Parathyroid adenoma (tissue), 2 donors: ENCODE measurements around the gene IRX1.

ENCODE experiments used
- H2AFZ ChIP-seq: fragments of 300-600 bp; sonication (generic); one replicate; pipeline ENCODE4 v1.7.0; 2017; ENCODE audit warnings: antibody characterized with exemption, mild to moderate bottlenecking
- H3K27ac ChIP-seq: fragments of 300-600 bp; sonication (generic); one replicate; pipeline ENCODE4 v1.7.0; 2017
- H3K27me3 ChIP-seq: fragments of 300-600 bp; sonication (generic); one replicate; pipeline ENCODE4 v1.7.0; 2017; ENCODE audit warnings: low read length; ENCODE audit not compliant: control insufficient read depth, insufficient read depth
- H3K36me3 ChIP-seq: fragments of 300-600 bp; sonication (generic); one replicate; pipeline ENCODE4 v1.7.0; 2017; ENCODE audit warnings: low read length; ENCODE audit not compliant: control insufficient read depth, insufficient read depth
- H3K4me1 ChIP-seq: fragments of 300-600 bp; sonication (generic); one replicate; pipeline ENCODE4 v1.7.0; 2017; ENCODE audit warnings: control low read depth
- H3K4me2 ChIP-seq: fragments of 300-600 bp; sonication (generic); one replicate; pipeline ENCODE4 v1.7.0; 2017; ENCODE audit warnings: low read length
- H3K4me3 ChIP-seq: fragments of 300-600 bp; sonication (generic); one replicate; pipeline ENCODE4 v1.7.0; 2017; ENCODE audit warnings: low read depth, low read length
- H3K79me2 ChIP-seq: fragments of 300-600 bp; sonication (generic); one replicate; pipeline ENCODE4 v1.7.0; 2017; ENCODE audit warnings: control low read depth
- H3K9ac ChIP-seq: fragments of 300-600 bp; sonication (generic); one replicate; pipeline ENCODE4 v1.7.0; 2017; ENCODE audit warnings: mild to moderate bottlenecking
- H3K9me3 ChIP-seq: fragments of 300-600 bp; sonication (generic); one replicate; pipeline ENCODE4 v1.7.0; 2017; ENCODE audit warnings: low read length; ENCODE audit not compliant: control insufficient read depth
- TF ChIP-seq, protein P1 (sequence below): fragments of 300-600 bp; sonication (generic); IDR thresholded peaks from one replicate; pipeline ENCODE4 v1.7.0; 2017; ENCODE audit warnings: antibody characterized with exemption, mild to moderate bottlenecking
- donor health status: primary hyperparathyroidism.

Gene IRX1

DNA sequence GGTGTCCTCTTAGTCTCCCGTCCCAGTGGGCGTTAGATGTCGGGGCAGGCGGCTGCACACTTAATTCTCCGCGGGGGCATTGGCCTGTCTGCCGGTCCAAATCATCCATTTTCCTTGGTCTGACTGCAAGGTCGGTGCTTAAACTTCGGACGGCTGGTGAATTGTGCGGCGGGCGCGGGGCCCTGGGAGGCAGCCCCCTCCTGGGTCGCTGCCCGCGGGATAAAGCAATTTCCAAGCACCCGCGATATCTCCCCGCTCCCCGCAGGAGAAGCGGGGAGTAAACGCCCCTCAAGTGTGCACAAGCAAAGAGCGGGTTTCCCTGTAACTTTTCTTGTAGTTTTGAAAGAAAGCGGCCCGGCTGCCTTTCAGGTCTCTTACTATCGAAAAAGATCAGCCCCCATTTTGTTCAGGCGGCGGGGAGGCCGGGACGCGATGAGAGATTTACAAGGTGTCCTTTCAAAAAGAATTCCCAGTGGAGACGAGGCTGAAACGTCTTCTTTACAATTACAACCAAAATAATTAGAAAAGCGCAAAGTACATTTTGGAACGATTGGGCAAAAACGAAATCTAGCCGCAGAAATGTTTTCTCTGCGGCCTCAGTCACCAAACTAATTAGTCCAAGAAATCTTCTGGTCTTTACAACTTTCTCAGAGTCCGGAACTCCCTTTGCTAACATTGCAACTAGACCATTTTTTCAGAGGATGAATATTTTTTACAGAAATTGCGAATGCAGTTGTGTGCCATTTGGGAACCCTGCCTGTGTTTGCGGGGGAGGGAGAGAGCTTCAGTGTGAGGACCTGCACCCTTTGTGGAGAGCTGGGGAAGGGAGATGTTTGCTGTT is 1.8 kb downstream of the IRX1 start:
- H3K9ac ChIP-seq: no peak overlapping the region
- no peak overlapping the region for H3K4me2 ChIP-seq
- no peaks in the 10 kb centered on the region for H3K27me3 ChIP-seq
- no peaks in the 10 kb centered on the region for H3K9me3 ChIP-seq
- no peak overlapping the region for H3K27ac ChIP-seq
- no peak overlapping the region for H2AFZ ChIP-seq
- no peak overlapping the region for H3K4me3 ChIP-seq
- TF ChIP-seq, protein P1, sequence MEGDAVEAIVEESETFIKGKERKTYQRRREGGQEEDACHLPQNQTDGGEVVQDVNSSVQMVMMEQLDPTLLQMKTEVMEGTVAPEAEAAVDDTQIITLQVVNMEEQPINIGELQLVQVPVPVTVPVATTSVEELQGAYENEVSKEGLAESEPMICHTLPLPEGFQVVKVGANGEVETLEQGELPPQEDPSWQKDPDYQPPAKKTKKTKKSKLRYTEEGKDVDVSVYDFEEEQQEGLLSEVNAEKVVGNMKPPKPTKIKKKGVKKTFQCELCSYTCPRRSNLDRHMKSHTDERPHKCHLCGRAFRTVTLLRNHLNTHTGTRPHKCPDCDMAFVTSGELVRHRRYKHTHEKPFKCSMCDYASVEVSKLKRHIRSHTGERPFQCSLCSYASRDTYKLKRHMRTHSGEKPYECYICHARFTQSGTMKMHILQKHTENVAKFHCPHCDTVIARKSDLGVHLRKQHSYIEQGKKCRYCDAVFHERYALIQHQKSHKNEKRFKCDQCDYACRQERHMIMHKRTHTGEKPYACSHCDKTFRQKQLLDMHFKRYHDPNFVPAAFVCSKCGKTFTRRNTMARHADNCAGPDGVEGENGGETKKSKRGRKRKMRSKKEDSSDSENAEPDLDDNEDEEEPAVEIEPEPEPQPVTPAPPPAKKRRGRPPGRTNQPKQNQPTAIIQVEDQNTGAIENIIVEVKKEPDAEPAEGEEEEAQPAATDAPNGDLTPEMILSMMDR: no peak
- H3K79me2 ChIP-seq: no peaks in the 10 kb centered on the region
- H3K36me3 ChIP-seq: no peaks in the 10 kb centered on the region
- H3K4me1 ChIP-seq: no peaks in the 10 kb centered on the region

DNA sequence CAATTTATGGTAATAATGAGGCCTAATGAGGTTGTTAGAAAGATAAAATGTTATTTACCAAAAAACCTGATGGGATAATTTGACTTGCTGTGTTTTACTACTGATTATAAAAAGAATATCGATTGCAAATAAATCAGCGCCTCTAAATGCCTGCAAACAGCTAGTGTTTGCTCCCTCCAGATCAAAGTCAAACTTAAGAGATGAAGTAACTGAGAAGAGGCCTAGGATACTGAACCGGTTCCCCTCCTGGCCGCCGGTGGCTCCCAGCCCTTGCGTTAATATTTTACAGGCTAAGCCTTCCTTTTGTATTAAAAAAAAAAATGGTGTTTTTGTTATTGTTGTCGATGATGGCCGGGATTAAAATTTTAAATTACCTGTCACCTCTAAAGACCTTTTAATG is 2.6 kb downstream of the IRX1 start:
- no peaks in the 10 kb centered on the region for H3K27me3 ChIP-seq

DNA sequence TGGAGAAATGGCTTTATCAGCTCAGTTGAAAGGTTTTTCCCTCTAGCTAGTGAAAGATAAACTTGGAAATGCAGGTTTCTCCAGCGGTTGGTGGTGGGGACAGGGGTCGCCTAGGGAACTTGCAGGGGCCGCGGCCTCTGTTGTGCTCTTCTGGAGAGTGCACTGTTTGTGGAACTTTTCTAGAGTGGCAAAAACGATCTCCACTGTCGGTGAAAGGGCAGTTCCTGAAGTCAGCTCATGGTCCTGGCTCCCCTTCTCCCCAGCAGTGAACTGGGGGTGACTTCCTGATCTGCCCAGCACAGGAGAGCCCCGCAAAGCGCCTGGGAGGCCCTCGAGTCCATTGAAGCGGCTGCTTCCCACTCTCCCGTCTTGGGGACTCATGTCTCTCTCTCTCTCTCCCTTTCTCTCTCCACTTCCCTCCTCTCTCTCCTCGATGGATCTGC is 3.2 kb downstream of the IRX1 start:
- TF ChIP-seq, protein P1: no peak
- Histone ChIP-seq H3K9me3 (no peaks in the 10 kb centered on the region), H3K4me1 (no peaks in the 10 kb centered on the region), H3K79me2 (no peaks in the 10 kb centered on the region), H3K9ac (no peak overlapping the region), H3K4me3 (no peak overlapping the region), H3K4me2 (no peak overlapping the region), H3K36me3 (no peaks in the 10 kb centered on the region), H2AFZ (no peak overlapping the region), H3K27ac (no peak overlapping the region), H3K27me3 (no peaks in the 10 kb centered on the region)

More for the DNA sequence above, 2.6 kb downstream of the IRX1 start:
- no peak overlapping the region for H3K9ac ChIP-seq
- no peak overlapping the region for H3K27ac ChIP-seq
- no peak overlapping the region for H3K4me3 ChIP-seq
- no peak overlapping the region for H3K4me2 ChIP-seq
- H3K79me2 ChIP-seq: no peaks in the 10 kb centered on the region
- no peak overlapping the region for H2AFZ ChIP-seq
- H3K36me3 ChIP-seq: no peaks in the 10 kb centered on the region
- no peaks in the 10 kb centered on the region for H3K9me3 ChIP-seq
- TF ChIP-seq, protein P1: no peak
- H3K4me1 ChIP-seq: no peaks in the 10 kb centered on the region

DNA sequence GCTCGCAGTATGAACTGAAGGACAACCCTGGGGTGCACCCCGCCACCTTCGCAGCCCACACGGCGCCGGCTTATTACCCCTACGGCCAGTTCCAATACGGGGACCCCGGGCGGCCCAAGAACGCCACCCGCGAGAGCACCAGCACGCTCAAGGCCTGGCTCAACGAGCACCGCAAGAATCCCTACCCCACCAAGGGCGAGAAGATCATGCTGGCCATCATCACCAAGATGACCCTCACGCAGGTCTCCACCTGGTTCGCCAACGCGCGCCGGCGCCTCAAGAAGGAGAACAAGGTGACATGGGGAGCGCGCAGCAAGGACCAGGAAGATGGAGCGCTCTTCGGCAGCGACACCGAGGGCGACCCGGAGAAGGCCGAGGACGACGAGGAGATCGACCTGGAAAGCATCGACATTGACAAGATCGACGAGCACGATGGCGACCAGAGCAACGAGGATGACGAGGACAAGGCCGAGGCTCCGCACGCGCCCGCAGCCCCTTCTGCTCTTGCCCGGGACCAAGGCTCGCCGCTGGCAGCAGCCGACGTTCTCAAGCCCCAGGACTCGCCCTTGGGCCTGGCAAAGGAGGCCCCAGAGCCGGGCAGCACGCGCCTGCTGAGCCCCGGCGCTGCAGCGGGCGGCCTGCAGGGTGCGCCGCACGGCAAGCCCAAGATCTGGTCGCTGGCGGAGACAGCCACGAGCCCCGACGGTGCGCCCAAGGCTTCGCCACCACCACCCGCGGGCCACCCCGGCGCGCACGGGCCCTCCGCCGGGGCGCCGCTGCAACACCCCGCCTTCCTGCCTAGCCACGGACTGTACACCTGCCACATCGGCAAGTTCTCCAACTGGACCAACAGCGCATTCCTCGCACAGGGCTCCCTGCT is 3.8 kb downstream of the IRX1 start:
- no peaks in the 10 kb centered on the region for H3K9me3 ChIP-seq
- H2AFZ ChIP-seq: no peak overlapping the region
- H3K27me3 ChIP-seq: no peaks in the 10 kb centered on the region
- H3K79me2 ChIP-seq: no peaks in the 10 kb centered on the region
- no peaks in the 10 kb centered on the region for H3K4me1 ChIP-seq
- no peak overlapping the region for H3K27ac ChIP-seq
- H3K4me2 ChIP-seq: no peak overlapping the region
- no peaks in the 10 kb centered on the region for H3K36me3 ChIP-seq
- H3K9ac ChIP-seq: no peak overlapping the region
- TF ChIP-seq, protein P1: no peak
- no peak overlapping the region for H3K4me3 ChIP-seq
